ENCODE results near the gene DUSP7. TPM values are rescaled to one million over a fixed set of nuclear protein-coding genes. Genes with fewer than 3 reads are reported as not detected.

The DUSP7 gene
- total and polyA plus RNA-seq, 9 of the 15 experiments (the other 6 are each of a cell fraction or from before 2014, with no cell fraction given) = 0.45 to 15.8 (median 8.2) TPM

GRCh38 chr3:52049503-52049902 is 6.9 kb downstream of the DUSP7 start (continued):
- TF ChIP-seq, protein P1, sequence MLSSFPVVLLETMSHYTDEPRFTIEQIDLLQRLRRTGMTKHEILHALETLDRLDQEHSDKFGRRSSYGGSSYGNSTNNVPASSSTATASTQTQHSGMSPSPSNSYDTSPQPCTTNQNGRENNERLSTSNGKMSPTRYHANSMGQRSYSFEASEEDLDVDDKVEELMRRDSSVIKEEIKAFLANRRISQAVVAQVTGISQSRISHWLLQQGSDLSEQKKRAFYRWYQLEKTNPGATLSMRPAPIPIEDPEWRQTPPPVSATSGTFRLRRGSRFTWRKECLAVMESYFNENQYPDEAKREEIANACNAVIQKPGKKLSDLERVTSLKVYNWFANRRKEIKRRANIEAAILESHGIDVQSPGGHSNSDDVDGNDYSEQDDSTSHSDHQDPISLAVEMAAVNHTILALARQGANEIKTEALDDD (IDR thresholded peaks at IDR 0.05) = no peak
- TF ChIP-seq CSDE1 (IDR thresholded peaks at IDR 0.05) = no peak
- TF ChIP-seq TBL1XR1 (IDR thresholded peaks at IDR 0.05; ENCODE audit: low read length in 2 of 2) = no peak
- TF ChIP-seq ZNF696 (CRISPR knock-in tag; conservative IDR thresholded peaks at IDR 0.05) = no peak

DNA sequence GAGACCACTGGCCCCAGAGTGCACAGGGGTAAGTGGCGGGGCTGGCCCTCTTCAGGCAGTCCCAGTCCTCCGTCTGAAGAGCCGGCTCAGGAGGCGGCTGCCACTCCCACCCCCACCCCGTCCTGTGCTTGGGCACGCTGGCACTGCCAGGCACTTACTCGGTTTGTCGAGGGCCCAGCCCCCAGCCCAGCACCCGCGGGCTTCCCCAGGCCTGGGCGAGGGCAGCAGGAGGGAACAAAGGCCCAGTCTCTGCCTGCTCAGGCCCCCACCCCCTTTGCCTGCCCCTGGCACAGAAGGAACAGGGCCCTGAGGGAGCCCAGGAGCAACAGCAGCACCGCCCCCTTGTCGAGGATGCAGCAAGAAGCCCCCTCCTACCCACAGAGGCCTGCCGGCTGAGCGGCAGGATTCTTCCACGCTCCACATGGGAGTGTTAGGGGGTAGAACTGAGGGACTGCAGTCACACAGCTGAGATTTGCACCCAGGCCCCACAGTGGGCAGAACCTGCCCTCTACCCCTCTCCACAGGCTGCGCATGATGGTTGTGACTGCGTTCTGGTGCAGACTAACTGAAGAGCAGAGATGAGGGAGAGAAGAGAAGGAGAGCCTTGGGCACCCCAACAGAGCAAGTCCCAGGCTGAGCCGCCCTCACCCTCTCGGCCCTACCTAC is 8.9 kb downstream of the DUSP7 start:
- H3K4me1 ChIP-seq (replicated peaks in 1 of 2; ENCODE audit: control insufficient read depth in 2 of 2, insufficient read depth in 2 of 2, low read length in 2 of 2) = peaks cover 6 to 39% of the 10 kb centered on the region in 2 experiments; a peak in 4 of 5 replicates
- no peak overlapping the region for H3K4me3 ChIP-seq
- H3K9ac ChIP-seq (ENCODE audit: insufficient read depth in 1 of 2, low read depth in 2 of 2, low read length in 2 of 2) = no peak overlapping the region; a peak in 1 of 4 replicates
- H3K27me3 ChIP-seq (ENCODE audit: control insufficient read depth in 2 of 2, insufficient read depth in 2 of 2, low read length in 2 of 2) = no peaks in the 10 kb centered on the region
- no peak overlapping the region for H3K27ac ChIP-seq (ENCODE audit: extremely low read depth, low read depth, low read length)
- no peaks in the 10 kb centered on the region for H3K9me3 ChIP-seq (replicated peaks; ENCODE audit: control insufficient read depth, insufficient read depth, low read depth, low read length)
- H3K9me1 ChIP-seq (ENCODE audit: control insufficient read depth, insufficient read depth, low read length) = no peaks in the 10 kb centered on the region
- no TSS peak for BruUV-seq (replicated peaks)
- in situ Hi-C loops (cut with MboI) (loop anchor here (5.0 kb wide), 1 partner anchor 35 kb away; no protein-coding TSS in a partner anchor), intact Hi-C loops (cut with micrococcal nuclease) (no loop called here)
- peaks cover 35% of the 10 kb centered on the region; the same call in 2 of the 3 replicates for H3K36me3 ChIP-seq (ENCODE audit: control insufficient read depth, insufficient read depth, low read length)
- DNase-seq (ENCODE audit: extremely low read depth in 1 of 4, low spot score in 3 of 4) (no peak), FAIRE-seq (no peak), ATAC-seq (no peak)
- H2AFZ ChIP-seq (ENCODE audit: low read depth, low read length) = no peak overlapping the region
- 0 out of 2 replicates have a peak, but pooled peaks have one; percentile 14 for TF ChIP-seq POLR2G (IDR thresholded peaks at IDR 0.05; ENCODE audit: low read depth, low read length)
- TF ChIP-seq TRIM24 (IDR thresholded peaks at IDR 0.05) = no peak
- TF ChIP-seq BCOR (IDR thresholded peaks at IDR 0.05) = no peak
- ChIA-PET POLR2A (interaction anchor here (0.6 to 1.1 kb wide), 2 partner anchors 10 to 11 kb away, joined by 3 to 4 read pairs; no protein-coding TSS in a partner anchor), CTCF (ENCODE audit: low intra/inter-chr PET ratio) (no interaction called here)
- 83% methylated on average over 5 of the region's 20 CpGs for WGBS (ENCODE audit: insufficient coverage, low coverage, missing lambda C conversion rate)
- no peaks in the 10 kb centered on the region; the same call in 1 of the 2 replicates for H4K20me1 ChIP-seq (replicated peaks; ENCODE audit: control insufficient read depth, insufficient read depth, low read length)
- peaks cover 8% of the 10 kb centered on the region for H3K79me2 ChIP-seq (ENCODE audit: control insufficient read depth, insufficient read depth, low read length)
- H3K4me2 ChIP-seq (ENCODE audit: insufficient read depth, low read length) = no peak overlapping the region
